Stimulated activated CD4-positive, alpha-beta T cell treated with anti-CD3 and anti-CD28 coated beads, Interleukin-2, amount 100 ng/mL, for 24 hours (primary cell): Measurements from ENCODE around the gene CLP1.
"Not testable (repeated sequence)": the region's sequence is repeated elsewhere in the genome, so short reads cannot be mapped to it uniquely, and the experiment has no call there.

ENCODE experiments used
- DNase-seq, 2 donors: peaks; one replicate each; pipeline ENCODE4 v3.0.0-alpha.2; 2020

Gene CLP1

DNA sequence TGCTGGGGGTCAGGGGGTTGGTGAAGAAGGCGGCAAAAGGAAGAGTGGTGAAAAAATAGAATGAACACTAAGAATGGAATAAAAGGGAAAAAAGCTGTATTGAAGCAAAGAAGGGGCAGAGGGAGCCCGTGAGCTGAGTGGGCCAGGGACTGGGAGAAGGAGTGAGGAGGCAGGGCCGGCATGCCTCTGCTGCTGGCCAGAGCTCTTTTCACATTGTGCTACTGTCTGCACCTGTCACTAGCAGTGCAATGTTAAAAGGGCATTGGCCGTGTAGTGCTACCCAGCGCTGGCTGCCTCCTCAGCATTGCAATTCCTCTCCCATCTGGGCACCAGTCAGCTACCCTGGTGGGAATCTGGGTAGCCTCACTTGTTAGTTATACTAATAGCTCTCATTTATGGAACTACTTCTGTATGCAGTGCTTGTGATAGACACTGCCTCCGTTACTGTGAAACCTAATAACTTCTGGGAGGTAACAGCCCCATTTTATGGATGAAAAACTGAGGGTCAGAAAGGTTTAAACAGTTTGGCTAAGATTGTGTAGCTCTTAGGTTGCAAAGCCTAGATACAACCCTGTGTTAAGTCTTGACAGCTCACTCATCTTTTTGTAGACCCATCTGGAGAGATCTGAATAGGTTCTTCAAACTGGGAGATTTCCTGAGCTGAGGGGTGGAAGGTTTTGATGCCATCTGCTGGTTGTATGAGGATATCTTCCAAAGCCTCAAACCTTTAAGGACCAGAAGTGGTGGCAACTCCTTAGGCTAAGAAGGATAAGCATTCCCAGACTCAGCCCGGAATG, 16.4 kb upstream of the CLP1 start:
- DNase-seq = no peak

DNA sequence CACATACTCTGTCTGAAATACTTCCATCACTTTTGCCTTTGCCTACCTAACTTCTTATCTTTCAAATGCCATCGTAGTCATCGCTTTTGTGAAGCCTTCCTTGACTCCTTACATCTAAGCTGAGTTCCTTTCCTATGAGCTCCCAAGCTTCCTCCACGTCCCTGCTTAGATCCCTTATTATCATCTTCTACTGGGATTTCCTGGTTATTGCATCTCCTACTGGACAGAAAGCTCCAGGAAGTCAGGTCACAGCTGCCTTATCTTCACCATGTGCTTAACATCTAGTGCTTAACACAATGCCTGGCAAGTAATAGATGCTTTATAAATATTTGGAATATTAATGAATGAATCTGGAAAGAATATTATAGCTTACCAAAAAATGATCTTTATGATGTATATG, 13.8 kb upstream of the CLP1 start:
- DNase-seq = no peak

DNA sequence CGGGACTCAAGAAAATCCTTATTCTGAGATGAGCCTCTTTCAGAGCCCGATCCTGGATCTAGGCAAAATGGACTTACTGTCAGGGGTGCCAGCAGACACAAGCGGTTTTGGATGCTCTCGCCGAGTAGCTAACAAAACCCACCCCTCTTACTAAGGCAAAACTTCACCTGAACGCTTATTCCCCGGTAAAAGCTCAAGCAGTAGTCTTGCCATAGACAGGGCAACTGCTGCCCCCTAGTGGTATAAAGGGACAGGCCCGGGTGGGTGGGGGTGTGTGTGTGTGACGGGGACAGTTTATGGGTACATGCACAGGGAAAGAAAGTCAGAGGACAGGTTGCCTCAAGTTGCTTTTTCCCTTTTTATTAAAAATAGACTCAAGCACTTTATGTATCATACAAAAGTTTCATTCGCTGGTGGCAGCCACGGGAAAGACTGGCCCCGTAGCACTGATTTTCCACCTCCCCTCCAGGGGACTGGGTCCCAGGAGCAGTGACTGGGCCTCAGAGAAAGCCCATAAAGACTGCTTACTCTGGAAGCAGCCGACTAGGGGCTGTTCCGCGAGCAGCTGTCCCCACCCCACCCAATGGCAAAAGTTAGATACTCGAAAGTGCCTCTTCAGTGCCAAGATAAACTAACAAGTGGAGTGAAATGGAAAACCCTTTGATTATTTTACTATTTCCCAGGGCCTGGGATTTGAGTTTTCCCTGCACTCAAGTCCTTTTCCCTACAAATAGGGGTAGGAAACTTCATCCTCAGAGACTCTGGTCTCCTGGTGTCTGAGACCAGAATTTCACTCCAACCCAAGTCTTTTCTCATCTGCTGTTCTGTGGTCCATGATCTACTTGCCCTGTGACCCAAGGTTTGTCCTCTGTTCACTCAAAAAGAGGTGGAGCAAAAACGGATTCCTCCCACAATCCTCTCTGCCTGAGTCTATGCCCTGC, 12.5 kb upstream of the CLP1 start:
- peak; percentile 87 to 90 for DNase-seq

DNA sequence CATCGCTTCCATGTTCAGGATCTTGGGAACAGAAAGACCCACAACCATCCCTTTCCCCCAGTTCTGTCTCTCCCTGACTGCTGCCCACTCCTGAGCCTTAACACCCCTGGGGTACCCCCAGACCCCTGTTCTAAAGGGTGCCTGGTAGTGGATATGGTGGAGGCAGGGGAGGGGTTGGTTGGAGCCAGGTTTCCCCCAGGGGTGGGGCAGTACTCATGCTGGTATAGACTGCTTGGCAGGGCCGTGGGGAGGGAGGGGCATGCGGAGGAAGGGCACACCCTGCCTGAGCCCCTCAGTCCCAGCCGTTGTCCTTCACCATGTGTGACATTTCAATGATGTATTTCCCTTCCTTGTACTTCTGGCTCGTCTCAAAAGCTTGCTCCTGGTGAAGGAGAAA, 11.9 kb upstream of the CLP1 start:
- DNase-seq = no peak

DNA sequence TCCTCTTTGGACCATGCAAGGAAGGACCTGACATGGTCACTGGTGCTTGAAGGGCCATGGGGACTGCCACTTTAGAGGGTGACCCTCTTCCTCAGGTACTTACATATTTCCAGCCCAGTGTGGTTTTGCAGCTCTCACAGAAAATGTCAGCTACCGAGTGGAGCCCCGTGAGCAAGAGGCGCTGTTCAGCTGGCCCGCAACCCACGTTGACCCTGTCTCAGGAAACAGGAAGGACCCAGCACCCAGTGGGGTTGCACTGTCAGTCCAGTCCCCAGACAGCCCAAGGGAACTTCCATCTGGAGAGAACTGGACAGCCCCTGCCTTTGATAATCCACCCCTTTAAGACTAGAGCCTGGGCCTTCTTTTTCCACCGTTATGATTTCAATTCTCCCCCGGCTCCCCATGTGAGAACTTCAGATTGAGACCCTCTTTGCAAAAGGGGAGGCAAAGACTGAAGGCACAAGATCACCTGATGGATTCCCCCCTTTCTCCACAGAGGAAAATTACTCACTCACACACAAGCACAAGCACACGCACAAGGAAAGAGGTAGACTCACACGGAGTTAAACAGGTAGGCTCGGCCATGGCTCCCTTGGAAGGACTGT, 11.3 kb upstream of the CLP1 start:
- no peak for DNase-seq

DNA sequence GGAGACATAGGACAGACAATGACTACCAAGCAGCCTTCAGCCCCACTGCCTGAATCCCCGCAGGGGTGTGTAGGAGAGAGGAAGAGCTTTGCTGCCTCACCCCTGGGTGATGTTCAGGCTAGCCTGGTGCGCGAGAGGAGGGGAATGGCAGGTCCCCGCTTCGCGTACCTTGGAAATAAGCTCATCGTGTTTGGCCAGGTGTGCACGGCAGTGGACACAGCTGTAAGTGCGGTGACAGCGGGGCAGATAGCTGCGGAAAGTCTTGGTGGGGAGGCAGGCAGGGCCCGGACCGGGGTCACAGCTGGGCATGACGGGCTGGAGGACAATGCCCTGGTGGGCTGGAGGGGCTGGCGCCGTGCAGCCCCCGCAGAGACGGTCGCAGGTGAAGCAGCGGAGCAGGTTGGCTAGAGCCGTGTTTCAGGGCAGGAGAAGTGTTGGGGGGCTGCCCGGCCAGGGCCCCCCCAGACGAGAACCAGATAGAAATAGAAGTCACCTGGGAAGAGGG, 10.7 kb upstream of the CLP1 start:
- no peak for DNase-seq

DNA sequence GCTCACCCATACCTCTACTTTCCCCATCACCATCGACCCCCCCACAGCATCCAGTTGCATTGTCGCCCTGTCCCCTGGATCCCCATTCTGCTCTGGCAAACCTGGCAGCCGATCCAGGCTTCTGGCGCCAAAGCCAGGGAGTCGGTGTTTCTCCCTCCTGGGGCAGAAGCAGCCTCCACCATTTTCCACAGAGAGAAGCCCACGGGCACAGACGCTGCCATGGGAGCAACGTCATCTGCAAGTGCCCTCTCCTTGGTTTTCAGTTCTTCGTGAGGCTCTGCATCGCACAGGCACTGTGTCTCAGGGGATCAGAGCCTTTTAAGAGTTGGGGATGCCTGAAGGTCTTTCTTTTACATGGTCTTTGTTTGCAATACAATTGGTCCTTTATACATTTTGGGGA, 10.2 kb upstream of the CLP1 start:
- no peak for DNase-seq

DNA sequence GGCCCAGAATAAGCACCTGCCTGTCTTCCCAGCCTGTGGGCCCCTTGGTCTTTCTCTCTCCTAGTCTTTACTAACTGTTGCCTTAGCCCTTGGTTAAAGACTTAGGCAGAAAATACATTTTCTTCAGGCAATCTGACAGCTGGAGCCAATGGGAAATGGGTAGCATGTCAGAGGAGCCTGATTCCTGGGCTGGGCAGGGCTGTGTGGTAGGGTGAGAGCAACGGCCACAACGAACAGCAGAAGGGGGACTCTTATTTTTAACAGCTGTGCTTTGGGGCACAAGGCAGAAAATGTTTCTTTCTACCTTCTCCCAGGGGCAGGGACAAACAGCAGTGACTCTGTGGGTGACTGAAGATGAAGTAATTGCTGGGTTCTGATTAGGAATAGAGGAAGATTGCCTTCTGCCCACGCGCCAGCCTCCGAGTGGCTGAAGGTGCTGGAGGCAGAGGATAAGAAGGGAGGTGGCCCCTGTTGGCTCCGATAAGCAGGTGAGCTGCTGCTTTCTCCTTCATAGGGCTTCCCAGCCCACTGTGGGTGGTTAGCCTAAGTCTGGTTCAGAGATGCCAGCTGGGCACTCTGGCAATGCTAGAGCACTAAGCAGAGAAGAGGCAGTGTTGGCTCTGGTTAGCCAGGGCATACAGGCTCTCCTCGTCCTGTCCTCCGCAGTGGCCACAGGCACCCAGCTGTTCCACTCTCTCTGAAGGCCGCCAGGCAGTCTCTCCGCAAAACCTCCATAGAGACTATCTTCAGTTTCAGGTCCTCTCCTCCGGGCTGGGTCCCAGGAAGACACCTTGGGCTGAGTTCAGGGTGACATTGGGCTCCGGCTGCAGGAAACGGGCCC, 9.4 kb upstream of the CLP1 start:
- DNase-seq = no peak

DNA sequence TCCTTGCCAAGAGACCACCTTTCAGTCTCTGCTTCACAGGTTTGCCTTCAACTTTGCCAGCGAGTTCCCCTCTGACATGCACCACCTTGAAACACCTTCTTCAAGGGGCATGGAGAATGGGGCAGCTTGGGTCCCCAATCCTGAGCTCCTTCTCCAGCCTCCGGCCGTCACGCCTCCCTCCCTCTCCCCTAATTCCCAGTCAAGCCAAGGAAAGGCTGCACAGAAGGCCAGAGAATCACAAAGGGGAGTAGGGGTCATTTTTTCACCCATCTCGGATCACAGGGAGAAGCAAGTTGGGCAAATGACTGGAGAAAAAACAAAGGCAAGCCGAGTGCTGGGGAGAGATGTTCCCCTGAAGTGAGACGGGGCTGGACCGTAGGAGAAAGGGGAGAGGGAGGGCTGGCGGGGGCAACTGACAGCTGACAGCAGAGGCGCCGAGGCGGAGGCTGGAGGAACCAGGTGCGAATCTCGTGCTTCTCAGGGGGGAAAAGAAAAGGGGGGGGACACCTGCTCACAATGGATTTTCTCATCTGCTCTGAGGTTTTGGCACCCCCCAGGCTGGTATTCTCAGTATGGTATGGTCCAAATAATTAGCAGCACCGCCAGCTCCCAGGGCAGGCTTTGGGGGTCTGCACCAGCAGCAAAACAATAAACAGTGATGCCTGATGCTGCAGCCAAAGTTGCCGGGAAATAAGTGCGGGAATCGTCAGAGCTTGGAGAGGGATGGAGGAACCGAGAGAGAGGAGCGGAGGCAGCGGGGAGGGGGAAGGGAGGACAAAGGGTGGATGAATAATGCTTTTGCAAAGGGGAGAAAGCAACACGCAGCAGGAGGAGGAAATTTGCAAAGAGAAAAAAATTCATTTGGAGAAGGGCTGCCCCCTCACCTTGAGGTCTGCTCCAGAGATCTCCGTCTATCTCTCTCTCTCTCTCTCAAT, 8.5 kb upstream of the CLP1 start:
- DNase-seq = no peak

DNA sequence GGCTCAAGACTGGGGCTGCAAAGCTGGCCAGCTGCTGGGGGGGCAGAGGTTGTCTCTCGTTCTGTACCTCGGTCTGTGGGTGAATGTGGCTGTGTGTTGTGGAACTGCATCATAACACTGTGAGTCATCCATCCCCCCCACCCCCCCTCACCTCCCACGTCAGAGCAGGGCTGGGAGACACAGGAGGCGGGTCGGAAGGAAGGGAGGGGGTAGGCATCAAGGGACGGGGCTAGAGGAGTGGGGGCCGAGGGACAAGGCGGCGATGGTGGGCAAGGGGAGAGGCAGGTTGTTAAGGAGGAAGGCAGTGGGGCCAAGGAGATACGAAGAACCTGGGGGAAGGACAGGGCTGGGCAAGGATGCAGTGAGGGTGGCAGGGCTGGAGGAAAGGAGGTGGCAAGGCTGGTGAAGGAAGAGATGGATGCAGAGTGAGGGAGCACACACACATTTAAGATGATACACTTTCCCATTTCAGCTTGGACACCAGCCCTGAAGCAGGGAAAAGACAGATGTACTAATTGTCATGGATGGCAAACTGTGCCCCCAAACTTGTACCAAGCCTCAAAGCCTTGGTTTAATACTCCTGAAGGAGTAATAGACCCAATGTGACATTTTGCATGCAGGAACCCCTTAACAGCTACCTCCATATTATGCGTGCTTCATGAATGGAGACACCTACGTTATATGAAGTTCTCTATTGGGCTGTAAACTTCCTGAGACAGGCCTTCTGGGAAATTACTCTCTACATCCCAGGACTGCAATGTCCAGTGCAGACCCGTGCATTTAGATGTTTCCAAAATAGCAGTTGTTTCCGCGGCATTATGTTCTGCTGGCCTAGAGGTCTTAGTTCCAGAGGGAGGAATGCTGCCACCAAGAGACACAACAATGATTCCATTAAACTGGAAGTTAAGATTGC, 7.5 kb upstream of the CLP1 start, which contains the start of gene YPEL4:
TSS of gene YPEL4 (minus strand) at position 87 of the 913 bp plus-strand sequence. CDS start 2,805 bp downstream, outside the sequence.
- peak; percentile 44 to 64 for DNase-seq

DNA sequence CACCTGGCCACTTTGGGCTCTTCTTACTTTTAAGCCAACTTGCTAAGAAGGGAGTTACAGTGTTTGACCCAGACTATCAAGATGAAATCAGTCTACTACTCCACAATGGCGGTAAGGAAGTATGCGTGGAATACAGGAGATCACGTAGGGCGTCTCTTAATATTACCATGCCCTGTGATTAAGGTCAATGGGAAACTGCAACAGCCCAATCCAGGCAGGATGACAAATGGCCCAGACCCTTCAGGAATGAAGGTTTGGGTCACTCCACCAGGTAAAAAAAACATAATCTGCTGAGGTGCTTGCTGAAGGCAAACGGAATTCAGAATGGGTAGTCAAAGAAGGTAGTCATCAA, 6.8 kb upstream of the CLP1 start:
- DNase-seq = no peak

DNA sequence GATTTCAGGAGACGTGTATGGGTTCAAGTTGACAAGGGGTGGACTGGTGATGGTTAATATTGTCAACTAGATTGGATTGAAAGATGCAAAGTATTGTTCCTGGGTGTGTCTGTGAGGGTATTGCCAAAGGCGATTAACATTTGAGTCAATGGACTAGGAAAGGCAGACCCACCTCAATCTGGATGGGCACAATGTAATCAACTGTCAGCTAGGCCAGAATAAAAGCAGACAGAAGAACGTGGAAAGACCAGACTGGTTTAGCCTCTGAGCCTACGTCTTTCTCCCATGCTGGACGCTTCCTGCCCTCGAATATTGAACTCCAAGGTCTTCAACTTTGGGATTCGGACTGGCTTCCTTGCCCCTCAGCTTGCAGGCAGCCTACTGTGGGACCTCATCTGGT, 6.2 kb upstream of the CLP1 start:
- no peak for DNase-seq

DNA sequence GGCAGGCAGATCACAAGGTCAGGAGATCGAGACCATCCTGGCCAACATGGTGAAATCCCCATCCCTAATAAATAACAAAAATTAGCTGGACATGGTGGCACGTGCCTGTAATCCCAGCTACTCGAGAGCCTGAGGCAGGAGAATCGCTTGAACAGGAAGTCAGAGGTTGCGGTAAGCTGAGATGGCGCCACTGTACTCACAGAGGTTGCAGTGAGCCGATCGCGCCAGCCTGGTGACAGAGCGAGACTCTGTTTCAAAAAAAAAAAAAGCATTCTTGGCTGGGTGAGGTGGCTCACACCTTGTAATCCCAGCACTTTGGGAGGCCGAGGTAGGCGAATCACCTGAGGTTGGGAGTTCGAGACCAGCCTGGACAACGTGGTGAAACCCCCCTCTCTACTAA, 5.3 kb upstream of the CLP1 start:
- DNase-seq = not testable (repeated sequence)

DNA sequence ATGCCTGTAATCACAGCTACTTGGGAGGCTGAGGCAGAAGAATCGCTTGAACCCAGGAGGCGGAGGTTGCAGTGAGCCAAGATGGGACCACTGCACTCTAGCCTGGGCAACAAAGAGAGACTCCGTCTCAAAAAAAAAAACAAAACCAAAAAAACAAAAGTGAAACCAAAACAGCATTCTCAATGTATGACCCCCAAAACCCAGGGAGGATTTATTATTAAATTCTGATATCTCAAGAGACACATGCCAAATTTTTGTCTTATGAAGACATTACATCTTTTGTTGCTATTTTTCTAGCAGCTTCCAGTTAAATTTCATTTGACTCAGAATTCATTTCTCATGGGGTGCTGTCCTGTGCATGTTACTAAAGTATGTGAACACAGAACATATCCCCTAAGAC, 4.9 kb upstream of the CLP1 start:
- no peak for DNase-seq

DNA sequence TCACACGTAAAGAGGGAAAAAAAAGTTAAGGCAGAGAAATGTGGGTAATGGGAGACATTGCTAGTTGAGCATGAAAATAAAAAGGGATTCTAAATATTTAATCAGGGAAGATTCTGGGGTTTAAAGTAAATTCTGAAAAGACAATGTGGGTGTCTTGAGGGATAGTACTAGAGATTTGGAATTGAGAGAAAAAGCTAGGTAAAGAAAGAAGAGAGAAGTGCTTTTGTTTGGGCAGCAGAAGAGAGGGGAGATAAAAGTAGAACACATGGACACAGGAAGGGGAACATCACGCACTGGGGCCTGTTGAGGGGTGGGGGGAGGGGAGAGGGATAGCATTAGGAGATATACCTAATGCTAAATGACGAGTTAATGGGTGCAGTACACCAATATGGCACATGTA, 4.4 kb upstream of the CLP1 start:
- DNase-seq = no peak

DNA sequence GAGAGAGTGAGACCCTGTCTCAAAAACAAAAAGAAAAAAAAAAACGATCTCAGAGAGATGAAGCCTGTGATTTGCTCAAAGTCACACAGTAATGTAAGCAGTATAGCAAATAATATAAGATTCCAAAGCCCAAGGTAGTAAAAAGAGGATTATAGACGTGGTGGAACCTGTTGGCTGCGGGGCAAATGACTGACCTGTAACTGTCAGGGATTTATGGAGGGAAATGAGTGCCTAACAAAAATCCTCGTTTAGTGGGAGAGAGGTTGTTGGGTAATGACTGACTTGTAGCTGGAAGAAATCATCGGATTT, 723 bp upstream of the CLP1 start:
- DNase-seq = no peak

DNA sequence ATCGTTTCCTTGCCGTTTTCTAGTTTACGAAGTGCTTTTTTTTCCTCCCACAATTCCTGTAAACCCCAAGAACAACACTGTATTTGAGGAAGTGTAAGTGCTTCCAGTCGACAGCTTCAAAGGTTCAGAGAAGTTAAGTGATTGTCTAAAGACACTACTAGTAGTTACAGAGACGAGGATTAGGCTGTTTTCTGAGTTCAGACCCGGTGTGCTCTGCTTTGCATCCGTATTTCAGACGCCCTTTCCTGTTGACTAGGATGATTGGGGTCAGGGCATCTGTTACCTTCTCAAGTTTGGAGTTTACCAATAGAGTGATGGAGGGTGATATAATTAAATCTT, 430 bp downstream of the CLP1 start:
- DNase-seq = no peak

DNA sequence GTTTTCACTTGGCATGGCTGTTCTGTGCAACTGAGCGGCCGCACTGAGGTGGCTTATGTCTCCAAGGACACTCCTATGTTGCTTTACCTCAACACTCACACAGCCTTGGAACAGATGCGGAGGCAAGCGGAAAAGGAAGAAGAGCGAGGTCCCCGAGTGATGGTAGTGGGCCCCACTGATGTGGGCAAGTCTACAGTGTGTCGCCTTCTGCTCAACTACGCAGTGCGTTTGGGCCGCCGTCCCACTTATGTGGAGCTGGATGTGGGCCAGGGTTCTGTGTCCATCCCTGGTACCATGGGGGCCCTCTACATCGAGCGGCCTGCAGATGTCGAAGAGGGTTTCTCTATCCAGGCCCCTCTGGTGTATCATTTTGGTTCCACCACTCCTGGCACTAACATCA, 2.1 kb downstream of the CLP1 start:
- no peak for DNase-seq

DNA sequence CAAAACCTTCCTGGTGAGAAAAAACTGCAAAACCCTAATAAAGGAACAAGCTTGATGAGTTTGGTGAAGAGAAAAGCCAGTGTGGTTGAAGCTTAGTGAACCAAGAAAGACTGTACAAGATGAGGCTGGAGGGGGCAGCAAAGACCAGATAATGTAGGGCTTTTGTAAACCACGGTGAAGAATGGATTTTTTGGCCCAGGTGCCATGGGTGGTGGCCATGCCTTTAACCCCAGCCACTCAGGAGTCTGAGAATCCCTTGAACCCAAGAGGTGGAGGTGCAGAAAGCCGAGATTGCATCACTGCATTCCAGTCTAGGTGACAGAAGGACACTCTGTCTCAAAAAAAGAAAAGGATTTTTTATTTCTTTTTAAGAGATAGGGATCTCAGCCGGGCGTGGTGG, 5.3 kb downstream of the CLP1 start:
- no peak for DNase-seq

DNA sequence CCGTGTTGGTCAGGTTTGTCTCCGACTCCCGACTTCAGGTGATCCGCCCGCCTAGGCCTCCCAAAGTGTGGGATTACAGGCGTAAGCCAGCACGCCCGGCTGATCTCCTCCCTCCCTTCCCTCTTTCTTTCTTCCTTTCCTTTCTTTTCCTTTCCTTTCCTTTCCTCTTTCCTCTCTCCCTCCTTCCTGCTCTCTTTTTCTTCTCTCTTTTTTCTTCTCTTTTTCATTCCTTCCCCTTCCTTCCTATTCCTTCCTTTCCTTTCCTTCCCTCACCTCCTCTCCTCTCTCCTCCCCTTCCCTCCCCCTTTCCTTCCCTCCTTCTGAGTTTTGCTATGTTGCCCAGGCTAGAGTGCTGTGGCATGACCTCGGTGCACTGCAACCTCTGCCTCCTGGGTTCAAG, 6.4 kb downstream of the CLP1 start:
- DNase-seq = no peak
